ENCODE measurements around the gene KLRD1.
"Not testable (repeated sequence)": the region's sequence is repeated elsewhere in the genome, so short reads cannot be mapped to it uniquely, and the experiment has no call there.

KLRD1 gene

GRCh38 chr12:10338470-10338869 lies 30.8 kb downstream of the KLRD1 start:
- not testable (repeated sequence) for DNase-seq (ENCODE audit: low read depth)

DNA sequence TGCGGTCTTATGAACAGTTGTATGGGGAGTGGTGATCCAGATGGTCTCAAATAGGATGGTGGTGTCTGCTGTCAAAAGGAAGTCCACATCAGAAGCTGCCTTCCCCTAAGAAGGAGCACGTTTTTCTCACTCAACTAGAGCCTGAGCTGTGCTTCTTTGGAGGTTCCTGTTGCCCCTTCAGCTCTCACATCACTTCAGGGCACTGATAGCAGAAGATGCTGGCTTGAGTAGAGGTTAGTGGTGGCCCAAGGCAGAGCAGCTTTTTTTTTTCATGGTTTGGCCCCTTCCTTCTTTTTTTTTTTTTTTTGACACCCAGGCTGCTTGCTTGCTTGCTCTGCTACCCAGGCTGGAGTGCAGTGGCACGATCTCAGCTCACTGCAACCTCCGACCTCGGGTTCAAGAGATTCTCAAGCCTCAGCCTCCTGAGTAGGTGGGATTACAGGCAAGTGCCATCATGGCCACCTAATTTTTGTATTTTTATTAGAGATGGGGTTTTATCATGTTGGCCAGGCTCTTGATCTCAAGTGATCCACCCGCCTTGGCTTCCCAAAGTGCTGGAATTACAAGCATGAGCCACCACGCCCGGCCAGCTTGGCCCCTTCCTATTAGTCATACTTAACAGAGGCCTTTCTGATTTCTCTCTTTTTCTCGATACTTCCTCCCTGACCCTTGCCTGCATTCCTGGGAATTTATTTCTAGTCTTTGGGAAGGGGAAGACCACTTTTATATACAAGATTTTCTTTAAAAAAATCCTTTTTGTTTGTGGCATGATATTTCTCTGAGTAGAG lies 31.6 kb downstream of the KLRD1 start:
- DNase-seq (ENCODE audit: low read depth), result no peak

GRCh38 chr12:10340946-10341345 lies 33.3 kb downstream of the KLRD1 start:
- not testable (repeated sequence) for DNase-seq (ENCODE audit: low read depth)

DNA sequence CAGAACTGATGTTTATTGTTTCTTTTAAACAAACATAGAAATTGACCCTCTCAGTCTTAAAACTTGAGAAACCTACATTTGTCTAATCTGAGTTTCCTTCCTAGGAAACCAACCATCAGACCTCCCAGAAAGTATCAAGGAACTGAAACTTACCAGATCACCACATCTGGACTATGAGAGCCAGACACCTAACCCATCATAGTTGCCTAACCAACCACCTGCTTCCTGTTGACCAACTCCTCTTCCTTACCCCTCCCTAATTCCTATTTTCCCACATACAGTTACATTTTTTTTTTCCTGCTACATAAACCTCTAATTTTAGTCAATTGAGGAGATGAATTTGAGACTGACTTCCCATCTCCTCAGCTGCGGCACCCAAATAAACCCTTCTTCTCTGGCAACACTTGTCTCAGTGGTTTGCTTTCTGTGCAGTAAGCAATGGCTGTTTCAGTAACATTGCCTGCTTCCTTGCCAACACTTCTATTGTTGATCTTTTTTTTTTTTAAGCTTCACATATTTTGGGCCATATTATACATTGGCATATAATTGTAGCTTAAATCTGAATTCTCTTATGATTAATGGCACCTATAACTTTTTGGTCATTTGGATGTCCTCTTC lies 34.3 kb downstream of the KLRD1 start:
- DNase-seq (ENCODE audit: low read depth), result no peak

GRCh38 chr12:10351457-10351856 lies 43.8 kb downstream of the KLRD1 start:
- not testable (repeated sequence) for DNase-seq (ENCODE audit: low read depth)

- no peak for DNase-seq (ENCODE audit: low read depth)
These were observed 46.4 kb downstream of the KLRD1 start for GRCh38 chr12:10354071-10354470.

DNA sequence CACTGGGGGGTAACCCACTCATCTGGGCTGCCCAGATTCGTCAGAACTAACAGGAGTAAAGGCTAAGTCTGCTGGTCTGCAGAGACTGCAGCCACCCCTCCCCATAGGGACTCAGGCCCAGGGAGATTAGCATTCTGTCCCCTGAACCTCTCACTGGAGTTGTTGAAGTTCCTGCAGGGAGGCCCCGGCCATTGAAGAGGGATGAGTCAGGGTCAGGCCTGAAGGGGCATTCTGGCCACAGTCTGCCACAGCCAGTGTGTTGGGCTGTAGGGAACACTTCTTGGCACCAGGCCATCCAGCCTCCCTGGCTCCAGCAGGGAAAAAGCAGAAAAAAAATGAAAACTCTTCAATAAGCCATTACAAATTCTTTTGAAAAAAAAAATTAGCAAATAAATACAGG lies 46.8 kb downstream of the KLRD1 start:
- DNase-seq (ENCODE audit: low read depth), result no peak

- DNase-seq (ENCODE audit: low read depth), result no peak
These were observed 50.5 kb downstream of the KLRD1 start for GRCh38 chr12:10358131-10358530.

DNA sequence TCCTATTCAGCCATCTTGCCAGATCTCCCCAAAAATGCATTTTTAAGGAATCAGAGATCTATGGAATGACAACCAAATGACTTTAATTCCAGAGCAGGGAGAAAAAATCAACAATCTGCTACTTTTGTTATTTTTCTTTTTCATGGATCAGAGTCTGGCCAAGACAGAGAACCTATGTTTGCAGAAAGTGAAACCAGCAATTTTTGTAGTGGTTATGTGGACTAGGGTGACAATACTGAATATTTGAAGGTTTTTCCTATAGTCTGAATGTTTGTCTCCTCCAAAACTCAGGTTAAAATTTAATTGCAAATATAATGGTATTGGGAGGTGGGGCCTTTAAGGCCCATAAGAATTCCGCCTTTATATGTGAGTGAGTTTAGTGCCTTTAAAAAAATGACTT lies 51.3 kb downstream of the KLRD1 start:
- no peak for DNase-seq (ENCODE audit: low read depth)

DNA sequence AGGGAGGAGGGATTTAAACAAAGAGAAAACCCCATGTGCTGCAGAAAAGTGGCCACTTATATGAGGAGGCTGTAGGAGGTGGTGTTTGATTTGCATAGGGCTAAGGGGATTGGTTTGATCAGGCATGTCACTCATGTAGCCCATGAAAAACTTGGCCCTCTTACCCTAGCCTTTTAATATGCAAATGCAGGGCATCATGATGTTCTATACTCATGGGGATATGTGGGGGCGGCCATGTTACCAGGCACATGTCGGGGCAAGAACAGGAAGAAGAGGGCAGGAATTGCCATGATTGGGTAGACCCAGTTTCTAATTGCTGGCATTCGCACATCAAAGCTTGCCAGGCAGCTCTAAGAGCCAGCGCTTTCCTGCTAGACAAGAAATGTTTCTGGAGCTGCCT lies 53.4 kb downstream of the KLRD1 start:
- no peak for DNase-seq (ENCODE audit: low read depth)

- no peak for DNase-seq (ENCODE audit: low read depth)
These were observed 54.0 kb downstream of the KLRD1 start for GRCh38 chr12:10361622-10362021.

- no peak for DNase-seq (ENCODE audit: low read depth)
These were observed 54.7 kb downstream of the KLRD1 start for GRCh38 chr12:10362325-10362724.

DNA sequence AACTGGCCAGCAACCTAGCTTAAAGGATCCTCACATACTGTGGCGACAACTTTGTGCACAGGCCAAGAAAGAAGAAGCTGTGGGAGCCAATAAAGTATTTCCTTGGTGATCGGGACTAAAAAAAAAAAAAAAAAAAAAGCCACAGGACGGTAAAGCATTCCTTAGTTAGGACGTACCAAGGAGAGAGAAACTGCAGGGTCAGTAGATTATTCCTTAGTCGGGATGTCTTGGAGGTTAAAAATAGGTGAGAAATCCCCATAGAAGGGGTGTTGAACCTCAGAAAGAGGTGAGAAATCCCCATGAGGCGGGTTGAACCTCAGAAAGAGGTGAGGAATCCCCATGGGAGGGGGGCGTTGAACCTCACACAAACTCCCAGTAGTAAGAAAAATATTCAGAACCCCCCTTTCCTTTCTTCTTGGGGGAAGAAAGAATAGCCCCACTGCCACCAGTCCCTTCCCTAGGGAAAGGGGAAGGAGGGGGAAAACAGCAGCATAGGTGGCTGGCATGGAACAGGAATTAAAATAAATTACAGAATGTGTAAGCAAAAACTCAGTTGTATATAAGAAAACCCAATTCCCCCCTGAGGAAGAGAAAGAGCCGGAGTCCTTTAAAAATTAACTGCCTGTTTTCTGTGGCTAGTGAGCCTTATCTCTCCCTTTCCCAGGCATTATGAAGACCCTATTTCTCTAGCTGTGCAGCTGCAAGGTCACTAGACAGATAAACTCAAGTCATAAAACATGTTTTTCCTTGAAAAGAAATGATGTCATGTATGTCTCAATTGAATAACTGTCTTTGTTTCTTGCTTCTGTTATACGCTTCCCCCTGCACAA lies 55.4 kb downstream of the KLRD1 start:
- DNase-seq (ENCODE audit: low read depth), result no peak

GRCh38 chr12:10363658-10363913 lies 55.9 kb downstream of the KLRD1 start:
- no peak for DNase-seq (ENCODE audit: low read depth)

DNA sequence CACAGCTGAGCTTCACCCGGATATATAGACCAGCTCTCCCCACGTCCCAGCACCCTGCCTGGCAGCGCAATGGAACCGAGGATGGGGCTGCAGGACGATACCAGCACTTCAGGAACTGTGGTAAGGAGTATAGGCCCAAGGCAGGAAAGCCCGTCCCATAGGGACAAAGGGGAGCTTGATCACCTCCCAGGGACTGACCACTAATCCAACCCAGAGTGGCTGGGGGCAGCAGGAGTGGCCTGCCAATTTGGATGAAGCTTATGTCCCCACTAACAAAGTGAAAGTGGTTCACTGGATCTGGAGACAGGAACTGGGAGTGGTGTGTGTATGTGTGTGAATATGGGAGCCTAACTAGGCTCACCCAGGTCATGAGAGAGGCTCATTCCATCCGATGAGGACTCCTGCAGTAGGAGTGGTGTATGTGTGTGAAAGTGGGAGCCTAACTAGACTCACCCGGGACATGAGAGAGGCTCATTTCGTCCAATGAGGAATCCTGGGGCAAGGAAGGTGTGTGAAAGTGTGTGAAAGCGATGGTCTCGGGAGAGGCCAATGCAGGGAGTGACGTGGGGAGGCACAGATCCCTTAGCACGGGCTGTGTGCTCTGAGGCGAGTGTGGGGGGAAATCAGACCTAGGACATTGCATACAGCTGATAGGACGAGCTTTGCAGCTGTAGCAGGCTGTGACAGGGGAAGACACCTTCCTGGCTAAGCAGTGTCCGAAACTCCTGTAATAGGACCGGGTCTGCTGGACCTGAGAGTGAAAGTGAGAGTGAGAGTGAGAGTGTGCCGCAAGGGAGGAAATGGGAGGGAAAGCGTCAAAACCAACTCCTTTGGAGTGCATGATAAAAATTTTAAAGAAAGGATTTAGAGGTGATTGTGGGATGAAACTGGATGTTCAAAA lies 56.5 kb downstream of the KLRD1 start:
- no peak for DNase-seq (ENCODE audit: low read depth)

GRCh38 chr12:10364815-10365622 lies 57.3 kb downstream of the KLRD1 start:
- peak; percentile 78 for DNase-seq (ENCODE audit: low read depth)

DNA sequence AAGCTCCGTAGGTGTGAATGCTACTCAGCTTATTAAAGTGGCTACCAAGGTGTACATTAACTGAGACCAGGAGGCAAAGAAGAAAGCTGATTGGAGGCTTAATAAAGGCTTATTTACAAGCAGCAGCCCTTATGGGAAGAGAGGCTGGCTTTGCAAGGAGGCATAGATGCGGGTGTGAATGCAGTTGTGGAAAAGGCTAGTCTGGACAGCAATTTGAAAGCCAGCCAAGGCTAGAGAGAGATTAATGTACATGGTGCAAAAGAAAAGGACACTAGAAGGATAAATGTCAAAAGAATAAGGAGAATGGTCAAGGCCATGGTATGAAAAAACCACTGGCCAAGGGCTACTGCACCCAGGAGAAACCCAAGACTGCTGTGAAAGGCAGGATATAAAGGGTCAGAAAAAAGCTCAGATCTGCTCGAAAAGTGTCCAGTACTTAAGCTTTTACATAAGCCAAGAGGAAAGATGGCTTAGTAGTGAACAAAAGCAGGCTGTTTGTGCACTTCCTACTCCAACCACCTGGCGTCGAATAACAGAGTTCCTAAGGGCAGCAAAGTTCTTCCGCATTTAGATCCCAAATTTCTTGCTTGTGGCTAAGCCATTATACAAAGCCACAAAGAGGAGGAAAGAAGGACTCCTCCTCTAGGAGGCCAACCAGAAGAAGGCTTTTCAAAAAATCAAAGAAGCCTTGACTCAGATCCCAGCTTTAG lies 58.2 kb downstream of the KLRD1 start:
- DNase-seq (ENCODE audit: low read depth), result no peak

DNA sequence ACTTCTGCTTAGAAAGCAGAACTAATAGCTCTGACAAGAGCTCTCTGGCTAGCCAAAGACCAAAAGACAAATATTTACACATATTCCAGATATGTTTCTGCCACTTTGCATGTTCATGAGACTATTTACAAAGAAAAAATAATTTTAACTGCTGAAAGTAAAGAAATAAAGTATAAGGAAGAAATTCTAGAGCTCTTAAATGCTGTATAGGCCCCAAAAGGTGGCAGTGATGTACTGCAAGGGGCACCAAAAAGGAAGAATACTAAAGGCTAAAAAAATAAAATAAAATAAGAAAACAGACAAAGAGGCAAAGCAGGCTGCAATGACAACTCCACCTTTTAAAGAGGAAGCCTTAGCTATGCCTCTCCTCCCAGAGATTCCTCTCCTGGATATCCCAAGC lies 59.2 kb downstream of the KLRD1 start:
- DNase-seq (ENCODE audit: low read depth), result no peak

DNA sequence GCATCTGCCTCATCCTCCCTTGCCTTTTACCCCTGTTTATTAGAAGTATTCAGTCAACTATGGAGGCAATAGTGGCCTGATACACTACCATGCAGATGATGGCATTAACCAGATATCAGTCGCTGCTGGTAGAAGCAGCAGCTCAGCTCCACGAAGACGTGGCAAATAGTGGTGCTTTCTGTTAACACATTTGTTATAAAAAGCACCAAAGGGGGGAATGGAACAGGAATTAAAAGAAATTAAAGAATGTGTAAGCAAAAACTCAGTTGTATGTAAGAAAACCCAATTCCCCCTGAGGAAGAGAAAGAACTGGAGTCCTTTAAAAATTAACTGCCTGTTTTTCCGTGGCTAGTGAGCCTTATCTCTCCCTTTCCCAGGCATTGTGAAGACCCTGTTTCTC lies 60.0 kb downstream of the KLRD1 start:
- DNase-seq (ENCODE audit: low read depth), result not testable (repeated sequence)

Data from stromal cell of bone marrow (primary cell).